Fibroblast of lung (primary cell): ENCODE results near the gene ADRA2C.

Experiments used
- EZH2 ChIP-seq: IDR thresholded peaks from 2 replicates; pipeline ENCODE4 v1.5.1; 2012; ENCODE audit warnings: low read length, control low read depth, mild to moderate bottlenecking; ENCODE audit errors: missing control alignments
- TF ChIP-seq, protein P1 (sequence below), 2 donors: IDR thresholded peaks in 1 of 2; conservative IDR thresholded peaks in 1 of 2; 1 replicate in 1 of 2; 2 replicates in 1 of 2; pipeline ENCODE4 v1.5.1; 2011 to 2012; ENCODE audit warnings: low read length in 2 of 2, control low read depth in 1 of 2, inconsistent platforms in 1 of 2, low read depth in 1 of 2, mild to moderate bottlenecking in 1 of 2

DNA sequence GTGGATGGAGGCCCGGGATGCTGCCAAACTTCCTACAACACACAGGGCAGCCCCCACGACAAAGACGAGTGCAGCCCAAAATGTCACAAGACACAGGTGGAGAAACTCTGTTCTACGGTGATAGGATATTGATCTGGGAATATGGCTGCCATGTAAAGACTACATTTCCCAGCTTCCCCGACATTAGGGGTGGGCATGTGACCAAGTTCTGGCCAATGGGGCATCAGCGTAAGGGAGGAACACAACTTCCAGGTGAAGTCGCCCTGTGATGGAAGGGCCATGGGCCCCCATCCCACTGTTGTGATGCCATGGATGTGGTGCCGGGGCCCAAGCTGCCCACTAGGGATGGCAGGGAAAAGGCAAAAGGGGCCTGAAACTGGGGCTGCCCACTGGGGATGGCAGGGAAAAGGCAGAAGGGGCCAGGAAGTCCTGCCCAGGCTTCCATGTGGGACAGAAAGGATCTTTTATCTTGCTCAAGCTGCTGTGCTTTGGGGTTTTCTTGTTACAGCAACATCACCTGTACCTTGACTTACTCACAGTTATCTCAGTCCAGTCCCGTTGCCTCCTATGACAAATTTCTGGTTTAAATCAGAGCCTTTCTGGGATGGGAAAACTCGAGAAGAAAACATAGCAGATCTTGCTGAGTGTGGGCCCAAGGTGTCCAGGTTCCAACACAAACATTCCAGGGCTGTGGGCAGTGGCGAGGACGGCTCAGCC is 9.7 kb upstream of the ADRA2C start:
- TF ChIP-seq, protein P1, sequence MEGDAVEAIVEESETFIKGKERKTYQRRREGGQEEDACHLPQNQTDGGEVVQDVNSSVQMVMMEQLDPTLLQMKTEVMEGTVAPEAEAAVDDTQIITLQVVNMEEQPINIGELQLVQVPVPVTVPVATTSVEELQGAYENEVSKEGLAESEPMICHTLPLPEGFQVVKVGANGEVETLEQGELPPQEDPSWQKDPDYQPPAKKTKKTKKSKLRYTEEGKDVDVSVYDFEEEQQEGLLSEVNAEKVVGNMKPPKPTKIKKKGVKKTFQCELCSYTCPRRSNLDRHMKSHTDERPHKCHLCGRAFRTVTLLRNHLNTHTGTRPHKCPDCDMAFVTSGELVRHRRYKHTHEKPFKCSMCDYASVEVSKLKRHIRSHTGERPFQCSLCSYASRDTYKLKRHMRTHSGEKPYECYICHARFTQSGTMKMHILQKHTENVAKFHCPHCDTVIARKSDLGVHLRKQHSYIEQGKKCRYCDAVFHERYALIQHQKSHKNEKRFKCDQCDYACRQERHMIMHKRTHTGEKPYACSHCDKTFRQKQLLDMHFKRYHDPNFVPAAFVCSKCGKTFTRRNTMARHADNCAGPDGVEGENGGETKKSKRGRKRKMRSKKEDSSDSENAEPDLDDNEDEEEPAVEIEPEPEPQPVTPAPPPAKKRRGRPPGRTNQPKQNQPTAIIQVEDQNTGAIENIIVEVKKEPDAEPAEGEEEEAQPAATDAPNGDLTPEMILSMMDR (conservative IDR thresholded peaks at IDR 0.05 in 1 of 2, IDR thresholded peaks at IDR 0.05 in 1 of 2; ENCODE audit: low read depth in 1 of 2, low read length in 2 of 2), result no peak
- TF ChIP-seq EZH2, result no peak
